ENCODE data around the gene CCNB2.
A peak's percentile ranks its signal among the peaks of the same experiment; 100 is the strongest.

Gene CCNB2

DNA sequence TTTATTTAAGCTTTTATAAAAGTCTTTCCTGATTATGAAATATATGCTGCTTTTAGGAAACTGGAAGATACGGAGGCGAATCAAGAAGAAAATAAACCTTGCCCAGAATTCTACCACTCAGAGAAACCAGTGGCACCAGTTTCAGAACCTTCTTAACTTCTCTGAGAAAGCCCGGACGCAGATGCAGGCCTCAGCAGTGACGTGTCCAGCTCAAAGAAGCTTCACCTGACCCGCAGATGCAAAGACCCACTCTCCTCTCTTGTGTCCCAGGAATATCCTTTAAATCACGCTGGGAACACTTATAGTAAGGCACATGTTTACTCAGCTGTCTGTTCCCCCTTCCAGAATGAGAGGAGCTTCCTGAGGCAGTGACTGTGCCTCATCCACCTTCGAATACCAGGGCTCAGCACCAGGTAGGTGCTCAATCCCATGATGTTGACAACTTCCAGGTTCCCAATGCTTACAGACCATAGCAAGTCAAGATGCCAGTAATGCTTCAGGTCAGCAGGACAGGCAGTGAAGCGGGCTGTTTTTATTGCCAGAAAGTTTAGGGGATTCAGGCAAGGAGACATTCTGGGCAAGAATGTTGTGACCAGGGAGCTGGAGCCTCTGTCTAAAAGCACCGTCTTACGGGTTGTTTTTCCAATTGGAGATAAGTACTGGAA lies 61.8 kb downstream of the CCNB2 start:
- DNase-seq (ENCODE audit: low spot score) = no peak

DNA sequence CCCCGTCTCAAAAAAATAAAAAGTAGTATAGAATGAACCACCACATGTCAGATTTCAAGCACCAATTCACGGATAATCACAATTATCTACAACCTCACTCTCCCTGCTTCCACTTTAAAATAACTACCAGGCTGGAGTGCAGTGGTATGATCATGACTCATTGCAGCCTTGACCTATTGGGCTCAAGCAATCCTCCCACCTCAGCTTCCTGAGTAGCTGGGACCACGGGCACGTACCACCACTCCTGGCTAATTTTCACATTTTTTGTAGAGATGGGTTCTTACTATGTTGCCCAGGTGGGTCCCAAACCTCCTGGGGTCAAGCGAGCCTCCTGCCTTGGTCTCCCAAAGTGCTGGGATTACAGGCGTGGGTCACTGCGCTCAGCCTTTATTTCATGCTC lies 63.6 kb downstream of the CCNB2 start:
- DNase-seq (ENCODE audit: low spot score) = no peak

DNA sequence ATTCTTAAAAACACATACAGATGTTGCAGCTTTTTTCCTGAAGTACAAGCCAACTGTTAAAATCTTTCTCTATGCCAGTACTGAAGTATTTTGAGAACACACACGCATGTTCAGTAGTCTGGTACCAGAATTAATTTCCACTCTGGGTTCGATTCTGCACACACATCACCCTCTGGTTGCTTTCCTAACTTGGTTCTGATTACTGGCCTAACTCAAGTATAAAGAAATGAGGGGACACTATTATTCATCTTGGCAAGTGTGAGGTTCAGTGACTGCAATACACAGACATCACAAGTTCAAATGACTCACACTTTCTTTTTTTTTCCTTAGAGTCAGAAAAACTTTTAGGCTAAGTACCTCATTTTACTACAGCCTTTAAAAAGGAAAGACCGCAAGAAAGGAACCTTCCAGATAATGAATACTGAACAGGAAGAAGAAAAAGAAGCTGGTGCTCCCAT lies 64.3 kb downstream of the CCNB2 start:
- DNase-seq (ENCODE audit: low spot score) = peak; percentile 23

DNA sequence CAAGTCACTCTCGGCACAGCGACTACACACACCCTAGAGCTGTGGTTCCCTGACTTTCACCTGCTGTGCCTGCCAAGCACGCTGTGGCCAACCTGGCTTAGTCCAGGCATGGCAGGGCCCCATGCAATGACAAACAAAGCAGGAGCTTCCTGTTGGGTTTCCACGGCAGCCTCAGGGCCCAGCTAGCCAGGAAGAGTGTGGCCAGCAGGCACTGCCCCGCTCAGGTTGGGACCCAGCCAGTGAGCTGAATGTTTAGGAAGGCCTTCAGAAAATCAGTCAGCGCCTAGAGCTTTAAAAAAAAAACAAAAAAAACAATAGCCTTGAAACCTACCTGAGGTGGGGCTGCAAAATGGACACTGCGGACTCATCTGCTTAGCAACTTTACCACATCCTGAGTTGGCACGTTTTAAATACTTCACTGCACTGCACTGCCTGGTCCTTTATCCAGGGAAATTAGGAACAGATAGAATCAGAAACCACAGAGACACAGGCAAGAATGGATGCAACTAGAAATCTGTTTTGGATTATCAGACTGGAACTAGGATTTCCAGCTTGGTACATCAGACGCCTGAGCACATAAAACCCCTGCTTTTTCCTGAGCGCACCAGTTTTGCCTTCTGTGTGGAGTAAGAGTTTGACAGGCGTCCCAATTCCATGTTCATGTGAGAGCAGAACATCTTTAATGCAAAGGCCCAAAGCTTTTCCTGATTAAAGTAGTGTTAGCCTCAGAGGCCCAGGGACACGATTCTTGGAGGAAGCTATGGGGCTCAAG lies 65.5 kb downstream of the CCNB2 start:
- peak; percentile 25 for DNase-seq (ENCODE audit: low spot score)

DNA sequence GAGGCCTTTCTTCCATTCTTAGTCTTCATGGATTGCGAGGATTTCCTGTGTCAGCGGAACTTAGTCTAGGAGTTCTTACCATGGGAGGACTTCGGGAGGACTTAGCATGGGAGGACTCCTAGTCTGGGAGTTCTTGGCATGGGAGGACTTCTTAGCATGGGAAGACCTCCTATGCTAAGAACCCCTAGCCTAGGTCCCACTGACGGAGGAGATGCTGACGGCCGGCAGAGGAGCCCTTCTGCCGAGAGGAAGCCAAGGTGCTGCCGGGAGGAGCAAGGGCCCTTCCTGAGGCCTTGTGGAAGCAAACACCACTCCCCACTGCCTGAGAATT lies 66.1 kb downstream of the CCNB2 start:
- DNase-seq (ENCODE audit: low spot score) = no peak

DNA sequence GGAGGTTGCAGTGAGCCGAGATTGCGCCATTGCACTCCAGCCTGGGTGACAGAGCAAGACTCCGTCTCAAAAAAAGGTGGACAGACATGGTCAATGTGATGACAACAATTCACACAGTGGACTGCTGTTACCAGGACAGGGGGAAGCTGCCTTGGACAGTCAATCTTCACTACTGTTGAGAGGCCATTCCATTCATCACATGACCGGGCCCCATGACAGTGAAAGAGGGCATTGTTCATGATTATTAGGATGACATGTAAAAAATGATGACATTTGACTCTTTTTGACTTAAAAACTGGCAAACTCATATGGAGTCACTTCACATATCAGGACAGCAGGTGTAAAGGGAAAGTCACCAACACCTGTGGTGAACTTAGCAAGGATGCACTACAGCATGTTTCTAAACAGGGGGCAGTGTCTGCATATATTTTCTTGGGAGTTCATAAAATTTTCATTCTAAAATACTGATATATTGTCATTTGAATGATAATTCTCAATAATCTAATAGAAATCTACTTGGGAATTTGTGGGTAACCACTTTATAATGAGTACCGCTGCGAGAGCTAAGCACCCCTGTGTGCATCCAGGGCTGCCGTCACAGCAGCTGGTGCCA lies 67.4 kb downstream of the CCNB2 start:
- no peak for DNase-seq (ENCODE audit: low spot score)

DNA sequence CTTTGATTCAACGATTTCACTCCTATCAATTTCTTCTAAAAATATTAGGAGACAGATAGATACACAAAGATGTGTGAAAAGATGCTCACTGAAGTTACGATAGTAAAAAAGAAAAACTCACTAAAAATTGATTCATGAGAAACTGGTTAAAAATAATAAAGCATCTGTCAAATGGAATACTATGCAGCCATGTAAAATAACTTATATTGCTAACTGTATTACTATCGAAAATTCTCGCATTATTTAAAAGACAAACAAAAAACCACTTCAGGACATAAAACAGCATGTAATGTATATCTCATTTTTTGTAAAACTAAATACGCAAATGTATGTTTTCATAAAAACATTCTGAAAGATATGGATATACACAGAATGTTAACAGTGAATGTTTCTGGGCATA lies 68.2 kb downstream of the CCNB2 start:
- no peak for DNase-seq (ENCODE audit: low spot score)

DNA sequence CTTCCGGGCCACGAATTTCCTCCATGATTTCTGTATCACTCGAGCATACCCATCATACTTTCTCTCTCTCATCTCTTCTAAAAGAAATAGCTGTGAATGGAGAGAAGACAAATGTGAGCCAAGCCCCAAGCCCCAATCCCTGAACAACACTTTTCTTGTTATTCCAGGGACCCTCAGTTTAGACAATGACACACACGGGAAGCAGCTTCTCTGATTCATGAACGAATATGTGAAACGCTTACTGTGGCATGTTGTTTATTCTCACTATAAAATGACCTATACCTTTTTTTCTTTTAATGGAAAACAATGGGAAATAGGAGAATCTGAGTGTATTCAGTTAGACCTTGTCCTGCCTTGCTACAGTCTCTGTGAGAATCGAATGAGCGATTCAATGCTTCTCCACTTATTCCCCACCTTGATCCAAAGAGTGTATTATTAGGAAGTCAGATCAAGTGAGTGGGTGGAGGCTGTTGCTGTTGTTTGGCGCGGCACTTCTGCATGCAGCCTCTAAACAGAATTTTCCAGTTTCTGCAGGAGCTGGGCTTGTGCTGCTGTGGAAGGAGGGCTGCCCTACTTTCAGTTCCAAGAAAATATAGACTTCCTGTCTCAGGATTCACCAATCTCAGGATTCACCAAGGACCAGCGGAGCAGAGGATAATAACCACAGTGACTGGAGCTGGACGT lies 69.3 kb downstream of the CCNB2 start:
- no peak for DNase-seq (ENCODE audit: low spot score)
